DMS53 (cell line): Measurements from ENCODE around the gene KIF6.

Source experiments
- DNase-seq: peaks from one replicate; lab custom pipeline; 2025; lab: John Stamatoyannopoulos, UW

KIF6 gene

DNA sequence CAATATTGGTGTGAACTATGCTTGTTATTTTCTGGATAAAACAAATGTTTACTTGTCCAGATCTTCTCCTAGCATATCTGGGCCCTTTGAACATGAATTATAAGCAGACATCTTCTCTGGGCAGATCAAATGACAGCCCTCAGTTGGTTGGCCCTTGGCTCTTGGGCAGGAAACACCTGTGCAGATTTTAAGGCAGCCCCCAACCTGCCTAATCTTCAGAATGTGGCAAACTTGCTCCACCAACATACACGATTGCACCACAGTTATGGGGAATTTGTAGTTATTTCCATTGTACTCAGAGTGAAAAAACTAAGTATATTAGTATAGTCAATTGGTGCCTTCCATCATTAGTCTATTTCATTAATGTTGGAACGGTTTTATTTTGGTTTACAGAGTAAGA, 307.8 kb downstream of the KIF6 start:
- no peak for DNase-seq

GRCh38 chr6:39416728-39417127, 308.5 kb downstream of the KIF6 start:
- DNase-seq, result no peak

DNA sequence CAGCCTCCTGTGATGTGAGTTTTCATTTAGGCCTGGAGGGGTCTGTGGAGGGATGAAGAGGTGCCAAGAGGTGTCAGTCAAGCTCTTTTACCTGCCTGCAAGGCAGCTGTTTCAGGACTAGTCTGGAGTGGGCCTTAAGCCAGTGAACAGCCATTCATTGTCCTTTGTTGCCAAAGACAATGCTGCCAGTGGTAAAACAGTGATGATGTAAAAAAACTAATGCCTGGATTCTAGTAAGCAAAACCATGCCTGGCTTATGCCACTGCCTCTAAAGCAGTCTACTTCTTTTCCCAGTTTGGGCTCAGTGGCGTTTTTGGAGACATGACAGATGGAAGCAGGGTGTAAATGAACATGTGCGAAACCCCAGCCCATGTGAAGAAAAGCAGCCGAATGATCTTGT, 309.2 kb downstream of the KIF6 start:
- peak; percentile 15 for DNase-seq

DNA sequence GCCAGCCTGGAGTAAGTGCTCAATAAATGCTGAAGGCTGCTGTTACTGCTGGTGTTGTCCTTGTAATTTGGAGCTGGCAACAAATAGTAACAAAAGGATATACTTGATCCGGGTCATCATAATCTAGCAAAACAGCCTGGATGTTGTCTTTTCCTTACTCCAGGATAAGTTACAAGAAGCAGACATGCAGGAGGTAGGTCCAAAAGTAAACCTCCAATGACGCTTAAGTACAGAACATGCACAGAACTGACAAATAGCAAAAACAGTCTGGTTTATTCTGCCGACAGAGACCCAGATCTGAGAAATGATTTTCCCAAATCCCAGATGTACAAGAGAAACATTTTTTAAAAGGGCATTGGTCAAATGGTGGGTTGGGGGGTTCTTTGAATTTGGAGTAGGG, 309.7 kb downstream of the KIF6 start:
- no peak for DNase-seq

- no peak for DNase-seq
These were observed 313.7 kb downstream of the KIF6 start for GRCh38 chr6:39411465-39411864.

GRCh38 chr6:39411001-39411400, 314.2 kb downstream of the KIF6 start:
- DNase-seq, result no peak

DNA sequence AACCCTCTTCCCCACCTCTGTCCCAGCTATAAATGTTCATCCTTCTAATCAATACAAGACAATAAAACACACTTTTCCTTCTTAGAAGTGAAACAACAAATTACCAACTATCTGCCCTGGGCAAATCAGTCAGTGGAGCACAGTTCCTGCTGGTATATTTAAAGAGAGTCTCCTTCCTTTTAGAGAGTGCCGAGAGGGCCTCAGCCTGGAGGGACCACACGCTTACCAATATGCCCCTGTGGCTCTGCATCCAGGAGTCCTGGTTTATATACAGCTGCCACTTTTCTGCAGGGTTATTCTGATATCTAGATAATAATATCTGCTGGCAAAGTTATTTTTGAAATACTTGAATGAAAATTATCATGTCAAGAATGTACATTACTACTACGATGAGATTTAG, 315.3 kb downstream of the KIF6 start:
- DNase-seq, result no peak

- no peak for DNase-seq
These were observed 317.7 kb downstream of the KIF6 start for GRCh38 chr6:39407446-39407993.

DNA sequence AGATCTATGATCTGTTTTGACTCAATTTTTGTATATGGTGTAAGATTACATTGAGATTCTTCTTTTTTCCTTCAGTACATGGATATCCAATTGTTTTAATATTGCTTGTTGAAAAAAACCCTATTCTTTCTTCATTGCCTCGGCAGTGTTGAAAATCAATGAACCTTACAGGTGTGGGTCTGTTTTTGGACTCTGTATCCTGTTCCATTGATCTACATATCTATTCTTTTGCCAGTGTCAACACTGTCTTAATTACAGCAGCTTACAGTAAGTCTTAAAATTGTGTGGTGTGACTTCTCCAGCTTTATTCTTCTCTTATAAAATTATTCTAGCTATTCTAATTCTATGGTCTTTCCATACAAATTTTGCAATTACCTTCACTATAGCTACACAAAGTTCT, 320.9 kb downstream of the KIF6 start:
- no peak for DNase-seq

DNA sequence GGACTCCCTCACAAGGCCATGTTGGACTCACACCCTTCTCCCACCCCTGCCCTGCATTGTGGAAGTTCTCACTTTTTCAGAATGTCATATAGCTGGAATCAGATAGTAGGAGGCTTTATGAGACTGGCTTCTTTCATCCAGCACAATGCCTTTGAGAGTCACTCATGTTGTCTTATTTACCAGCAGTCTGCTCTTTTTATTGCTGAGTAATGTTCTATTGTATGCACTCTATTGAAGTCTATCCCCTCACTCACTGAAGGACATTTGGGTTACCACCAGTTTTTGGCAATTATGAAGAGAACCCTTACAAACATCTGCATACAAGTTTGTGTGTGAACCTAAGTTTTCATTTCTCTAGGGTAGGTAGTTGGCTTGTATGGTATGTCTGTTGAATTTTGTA, 321.9 kb downstream of the KIF6 start:
- DNase-seq, result no peak

DNA sequence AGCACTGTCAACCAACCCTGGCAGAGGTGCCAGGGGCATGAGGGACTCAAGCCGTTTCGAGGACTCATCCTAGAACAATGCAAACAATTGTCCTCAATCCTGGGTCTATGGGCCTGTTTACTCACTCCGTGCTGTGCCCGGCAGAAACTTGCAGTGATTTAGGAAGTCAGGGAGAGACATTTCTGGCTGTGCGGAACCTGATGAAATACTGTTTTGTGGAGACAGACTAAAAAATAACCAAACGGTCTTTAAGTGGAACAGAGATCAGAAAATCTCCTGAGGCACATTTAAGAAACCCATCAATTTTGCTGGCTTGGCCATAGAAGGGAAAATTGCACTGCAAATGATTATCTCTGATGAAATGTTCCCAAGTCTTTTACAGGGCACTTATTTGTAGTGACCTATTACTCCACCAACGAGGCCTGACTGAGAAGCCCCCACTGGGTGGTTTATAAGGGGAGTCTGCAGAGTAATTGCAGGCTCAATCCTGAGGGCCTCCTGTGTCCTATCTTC, 322.9 kb downstream of the KIF6 start:
- DNase-seq, result no peak

- no peak for DNase-seq
These were observed 323.8 kb downstream of the KIF6 start for GRCh38 chr6:39401376-39401775.

DNA sequence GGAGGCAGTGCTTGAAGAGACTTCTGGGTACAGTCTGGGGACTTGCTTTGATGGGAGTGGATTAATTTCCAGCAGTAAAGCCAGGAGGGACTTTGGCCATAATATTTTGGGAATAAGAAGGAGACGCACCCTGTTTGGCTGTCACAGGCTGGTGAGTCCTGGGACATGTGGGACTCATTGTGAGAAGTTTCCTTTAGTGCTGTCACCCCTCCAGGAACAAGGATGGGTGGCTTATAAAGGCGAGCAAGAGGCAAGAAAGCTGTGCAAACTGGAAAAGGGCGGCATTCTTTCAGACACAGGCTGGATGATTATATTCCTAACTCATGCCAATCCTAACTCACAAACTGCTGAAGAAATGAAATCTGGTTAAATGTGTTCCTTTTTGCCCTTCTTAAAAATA, 325.2 kb downstream of the KIF6 start:
- no peak for DNase-seq

- DNase-seq, result no peak
These were observed 328.4 kb downstream of the KIF6 start for GRCh38 chr6:39396854-39397253.

- DNase-seq, result no peak
These were observed 332.1 kb downstream of the KIF6 start for GRCh38 chr6:39393075-39393474.

DNA sequence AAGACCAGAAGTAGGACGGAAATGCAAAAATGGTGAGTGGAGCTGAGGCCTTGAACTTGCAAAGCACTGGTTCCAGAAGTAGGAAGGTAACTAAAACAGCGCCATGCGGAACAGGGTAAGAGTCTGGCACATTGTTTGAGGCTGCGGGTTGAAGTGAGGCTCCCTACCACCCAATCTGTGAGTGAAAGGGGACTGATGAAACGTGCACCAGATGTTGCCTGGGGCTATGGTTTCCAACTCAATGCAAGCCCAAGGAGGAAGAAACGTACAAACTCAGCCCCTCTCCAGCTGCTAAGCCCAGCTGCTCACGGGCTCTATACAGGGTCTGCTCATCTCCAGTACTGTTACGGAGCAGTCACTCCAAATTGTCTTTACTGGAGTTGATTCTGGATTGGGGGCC, 334.0 kb downstream of the KIF6 start:
- DNase-seq, result no peak

- peak; percentile 39 for DNase-seq
These were observed 335.8 kb downstream of the KIF6 start for GRCh38 chr6:39389484-39389767.

GRCh38 chr6:39388606-39389483, 336.4 kb downstream of the KIF6 start:
- DNase-seq, result no peak

- peak; percentile 16 for DNase-seq
These were observed 337.4 kb downstream of the KIF6 start for GRCh38 chr6:39387785-39388184.

GRCh38 chr6:39386487-39386886, 338.7 kb downstream of the KIF6 start:
- no peak for DNase-seq

DNA sequence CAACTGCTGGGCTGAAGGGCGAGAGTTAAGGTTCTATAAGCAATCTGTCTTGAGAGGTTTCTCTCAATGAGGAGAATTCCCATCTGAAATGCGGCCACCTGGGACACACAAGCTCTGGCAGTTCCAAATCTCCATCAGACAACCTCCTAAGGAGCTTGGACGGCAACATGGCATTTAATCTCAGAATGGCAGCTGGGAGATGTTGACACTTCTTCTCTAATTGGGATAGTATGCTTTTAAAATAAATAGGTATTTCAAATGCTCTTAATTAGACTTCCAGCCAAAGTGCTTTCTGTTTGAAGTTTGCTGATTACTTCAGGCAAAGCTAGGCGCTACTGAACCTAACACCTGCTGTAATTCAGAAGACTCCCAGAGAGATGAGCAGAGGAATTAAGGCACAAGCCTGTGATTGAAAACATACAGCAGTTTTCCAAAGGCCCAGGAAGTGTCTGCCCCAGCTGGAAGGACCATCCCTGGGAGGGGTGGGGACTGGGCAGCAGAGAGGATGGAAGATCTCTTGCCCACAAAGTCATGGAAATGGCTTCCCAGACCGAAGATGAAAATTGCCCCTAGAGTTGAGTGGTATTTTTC, 343.6 kb downstream of the KIF6 start:
- no peak for DNase-seq

- no peak for DNase-seq
These were observed 344.2 kb downstream of the KIF6 start for GRCh38 chr6:39380837-39381549.

- no peak for DNase-seq
These were observed 346.2 kb downstream of the KIF6 start for GRCh38 chr6:39378960-39379425.
